Measurements from ENCODE around the gene MAGI2.

DNA sequence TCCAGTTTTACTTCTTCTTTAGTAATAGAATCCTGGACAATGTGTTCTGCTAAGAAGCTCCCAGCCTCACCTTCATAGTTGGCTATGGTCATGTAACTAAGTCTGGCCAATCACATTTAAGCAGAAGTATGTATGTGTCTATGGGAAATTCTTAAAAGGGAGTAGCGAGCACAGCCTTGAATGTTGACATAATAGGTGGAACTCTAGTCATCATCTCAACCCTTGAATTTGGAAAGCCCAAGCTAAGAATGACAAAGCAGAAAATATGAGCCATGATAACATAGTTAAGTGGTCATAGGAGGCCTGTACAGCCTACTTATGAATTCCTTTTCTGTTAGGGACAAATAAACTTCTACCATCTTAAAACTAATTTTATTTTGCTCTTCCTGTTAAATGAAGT is 134.1 kb downstream of the MAGI2 start:
- TF ChIP-seq, protein P1, sequence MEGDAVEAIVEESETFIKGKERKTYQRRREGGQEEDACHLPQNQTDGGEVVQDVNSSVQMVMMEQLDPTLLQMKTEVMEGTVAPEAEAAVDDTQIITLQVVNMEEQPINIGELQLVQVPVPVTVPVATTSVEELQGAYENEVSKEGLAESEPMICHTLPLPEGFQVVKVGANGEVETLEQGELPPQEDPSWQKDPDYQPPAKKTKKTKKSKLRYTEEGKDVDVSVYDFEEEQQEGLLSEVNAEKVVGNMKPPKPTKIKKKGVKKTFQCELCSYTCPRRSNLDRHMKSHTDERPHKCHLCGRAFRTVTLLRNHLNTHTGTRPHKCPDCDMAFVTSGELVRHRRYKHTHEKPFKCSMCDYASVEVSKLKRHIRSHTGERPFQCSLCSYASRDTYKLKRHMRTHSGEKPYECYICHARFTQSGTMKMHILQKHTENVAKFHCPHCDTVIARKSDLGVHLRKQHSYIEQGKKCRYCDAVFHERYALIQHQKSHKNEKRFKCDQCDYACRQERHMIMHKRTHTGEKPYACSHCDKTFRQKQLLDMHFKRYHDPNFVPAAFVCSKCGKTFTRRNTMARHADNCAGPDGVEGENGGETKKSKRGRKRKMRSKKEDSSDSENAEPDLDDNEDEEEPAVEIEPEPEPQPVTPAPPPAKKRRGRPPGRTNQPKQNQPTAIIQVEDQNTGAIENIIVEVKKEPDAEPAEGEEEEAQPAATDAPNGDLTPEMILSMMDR (IDR thresholded peaks at IDR 0.05; ENCODE audit: low read depth, low read length, missing input control) = no peak
- TF ChIP-seq, protein P2, sequence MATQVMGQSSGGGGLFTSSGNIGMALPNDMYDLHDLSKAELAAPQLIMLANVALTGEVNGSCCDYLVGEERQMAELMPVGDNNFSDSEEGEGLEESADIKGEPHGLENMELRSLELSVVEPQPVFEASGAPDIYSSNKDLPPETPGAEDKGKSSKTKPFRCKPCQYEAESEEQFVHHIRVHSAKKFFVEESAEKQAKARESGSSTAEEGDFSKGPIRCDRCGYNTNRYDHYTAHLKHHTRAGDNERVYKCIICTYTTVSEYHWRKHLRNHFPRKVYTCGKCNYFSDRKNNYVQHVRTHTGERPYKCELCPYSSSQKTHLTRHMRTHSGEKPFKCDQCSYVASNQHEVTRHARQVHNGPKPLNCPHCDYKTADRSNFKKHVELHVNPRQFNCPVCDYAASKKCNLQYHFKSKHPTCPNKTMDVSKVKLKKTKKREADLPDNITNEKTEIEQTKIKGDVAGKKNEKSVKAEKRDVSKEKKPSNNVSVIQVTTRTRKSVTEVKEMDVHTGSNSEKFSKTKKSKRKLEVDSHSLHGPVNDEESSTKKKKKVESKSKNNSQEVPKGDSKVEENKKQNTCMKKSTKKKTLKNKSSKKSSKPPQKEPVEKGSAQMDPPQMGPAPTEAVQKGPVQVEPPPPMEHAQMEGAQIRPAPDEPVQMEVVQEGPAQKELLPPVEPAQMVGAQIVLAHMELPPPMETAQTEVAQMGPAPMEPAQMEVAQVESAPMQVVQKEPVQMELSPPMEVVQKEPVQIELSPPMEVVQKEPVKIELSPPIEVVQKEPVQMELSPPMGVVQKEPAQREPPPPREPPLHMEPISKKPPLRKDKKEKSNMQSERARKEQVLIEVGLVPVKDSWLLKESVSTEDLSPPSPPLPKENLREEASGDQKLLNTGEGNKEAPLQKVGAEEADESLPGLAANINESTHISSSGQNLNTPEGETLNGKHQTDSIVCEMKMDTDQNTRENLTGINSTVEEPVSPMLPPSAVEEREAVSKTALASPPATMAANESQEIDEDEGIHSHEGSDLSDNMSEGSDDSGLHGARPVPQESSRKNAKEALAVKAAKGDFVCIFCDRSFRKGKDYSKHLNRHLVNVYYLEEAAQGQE (IDR thresholded peaks at IDR 0.05) = no peak
- no peak for TF ChIP-seq JUND (IDR thresholded peaks at IDR 0.05)
- TF ChIP-seq, protein P3, sequence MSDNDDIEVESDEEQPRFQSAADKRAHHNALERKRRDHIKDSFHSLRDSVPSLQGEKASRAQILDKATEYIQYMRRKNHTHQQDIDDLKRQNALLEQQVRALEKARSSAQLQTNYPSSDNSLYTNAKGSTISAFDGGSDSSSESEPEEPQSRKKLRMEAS (IDR thresholded peaks at IDR 0.05) = no peak
- no peak for TF ChIP-seq RAD21 (IDR thresholded peaks at IDR 0.05)
- TF ChIP-seq, protein P4, sequence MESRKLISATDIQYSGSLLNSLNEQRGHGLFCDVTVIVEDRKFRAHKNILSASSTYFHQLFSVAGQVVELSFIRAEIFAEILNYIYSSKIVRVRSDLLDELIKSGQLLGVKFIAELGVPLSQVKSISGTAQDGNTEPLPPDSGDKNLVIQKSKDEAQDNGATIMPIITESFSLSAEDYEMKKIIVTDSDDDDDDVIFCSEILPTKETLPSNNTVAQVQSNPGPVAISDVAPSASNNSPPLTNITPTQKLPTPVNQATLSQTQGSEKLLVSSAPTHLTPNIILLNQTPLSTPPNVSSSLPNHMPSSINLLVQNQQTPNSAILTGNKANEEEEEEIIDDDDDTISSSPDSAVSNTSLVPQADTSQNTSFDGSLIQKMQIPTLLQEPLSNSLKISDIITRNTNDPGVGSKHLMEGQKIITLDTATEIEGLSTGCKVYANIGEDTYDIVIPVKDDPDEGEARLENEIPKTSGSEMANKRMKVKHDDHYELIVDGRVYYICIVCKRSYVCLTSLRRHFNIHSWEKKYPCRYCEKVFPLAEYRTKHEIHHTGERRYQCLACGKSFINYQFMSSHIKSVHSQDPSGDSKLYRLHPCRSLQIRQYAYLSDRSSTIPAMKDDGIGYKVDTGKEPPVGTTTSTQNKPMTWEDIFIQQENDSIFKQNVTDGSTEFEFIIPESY (IDR thresholded peaks at IDR 0.05) = no peak
- no peak for TF ChIP-seq GABPA (IDR thresholded peaks at IDR 0.05 in 1 of 2, conservative IDR thresholded peaks at IDR 0.05 in 1 of 2)
- no peak for TF ChIP-seq FOXA1 (IDR thresholded peaks at IDR 0.05)
- TF ChIP-seq YY1 (IDR thresholded peaks at IDR 0.05) = no peak
- TF ChIP-seq, protein P5, sequence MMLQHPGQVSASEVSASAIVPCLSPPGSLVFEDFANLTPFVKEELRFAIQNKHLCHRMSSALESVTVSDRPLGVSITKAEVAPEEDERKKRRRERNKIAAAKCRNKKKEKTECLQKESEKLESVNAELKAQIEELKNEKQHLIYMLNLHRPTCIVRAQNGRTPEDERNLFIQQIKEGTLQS (IDR thresholded peaks at IDR 0.05) = no peak
- no peak for TF ChIP-seq SP1 (IDR thresholded peaks at IDR 0.05)
- no peak for TF ChIP-seq FOXA2 (IDR thresholded peaks at IDR 0.05)
- no peak for TF ChIP-seq TAF1 (conservative IDR thresholded peaks at IDR 0.05)

Measured in liver (tissue), 3 donors.